Measurements from ENCODE around the gene CDC42BPB. TPM values are rescaled to one million over a fixed set of nuclear protein-coding genes. Genes with fewer than 3 reads are reported as not detected.

Gene CDC42BPB
- polyA plus RNA-seq, 1 donor (not counting 4 experiments of a cell fraction or from before 2014, with no cell fraction given), result 41.3 TPM

DNA sequence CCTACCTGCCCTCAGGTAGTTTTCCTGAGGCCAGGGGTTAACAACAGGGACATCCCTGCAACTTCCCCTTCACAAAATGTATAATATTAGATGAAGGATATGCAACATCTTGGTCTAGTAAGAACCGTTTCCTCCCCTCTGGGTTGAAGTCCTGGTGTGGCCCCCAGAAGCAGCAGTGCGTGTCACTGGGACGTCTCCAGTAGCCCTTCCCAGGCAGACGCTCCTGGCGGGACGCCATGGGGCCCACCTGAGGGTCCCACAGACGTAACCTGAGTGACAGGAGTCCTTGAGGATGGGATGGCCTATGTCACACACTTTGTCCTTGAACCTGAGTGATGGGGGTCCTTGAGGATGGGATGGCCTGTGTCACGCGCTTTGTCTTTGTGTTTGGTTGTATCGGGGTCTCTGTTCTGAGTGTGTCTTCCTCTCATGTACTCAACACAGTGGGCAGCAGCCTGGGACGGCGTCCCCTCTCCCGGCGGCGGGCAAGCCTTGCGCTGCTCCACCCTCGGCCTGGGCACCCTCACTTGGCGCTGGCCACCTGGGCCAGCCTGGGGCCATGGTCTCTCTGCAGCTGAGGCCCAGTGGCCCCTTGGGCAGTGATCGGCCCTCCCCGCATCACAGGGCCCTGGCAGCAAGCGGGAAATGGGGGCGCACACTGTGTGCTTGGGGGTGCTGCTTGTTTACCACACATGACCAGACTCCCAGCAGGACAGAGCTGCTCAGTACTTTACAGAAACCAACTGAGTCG is 149.2 kb downstream of the CDC42BPB start:
- FAIRE-seq (no peak), DNase-seq (ENCODE audit: low read depth, low spot score) (no peak)
- Histone ChIP-seq H3K4me1 (ENCODE audit: control insufficient read depth, extremely low read depth, insufficient read depth, low read length) (no peaks in the 10 kb centered on the region), H3K79me2 (ENCODE audit: control insufficient read depth, insufficient read depth, low read length) (no peaks in the 10 kb centered on the region), H3K9me3 (ENCODE audit: control insufficient read depth, low read depth, low read length) (no peaks in the 10 kb centered on the region), H3K27ac (ENCODE audit: control insufficient read depth, insufficient read depth, low read length) (no peak overlapping the region), H3K36me3 (ENCODE audit: control insufficient read depth in 2 of 2, extremely low read depth in 1 of 2, insufficient read depth in 2 of 2, low read length in 2 of 2) (peaks cover under 1 to 11% of the 10 kb centered on the region in 2 experiments), H4K20me1 (ENCODE audit: control insufficient read depth, extremely low read depth, insufficient read depth, low read length) (no peaks in the 10 kb centered on the region), H2AFZ (ENCODE audit: control insufficient read depth, low read length) (no peak overlapping the region), H3K4me3 (ENCODE audit: control insufficient read depth in 2 of 3, extremely low read depth in 1 of 3, insufficient read depth in 2 of 3, low read depth in 1 of 3, low read length in 3 of 3) (no peak overlapping the region), H3K4me2 (ENCODE audit: control insufficient read depth, extremely low read depth, insufficient read depth, low read depth, low read length) (no peak overlapping the region), H3K9me1 (ENCODE audit: control insufficient read depth, extremely low read depth, insufficient read depth, low read length) (no peaks in the 10 kb centered on the region), H3K9ac (ENCODE audit: control insufficient read depth, extremely low read depth, insufficient read depth, low read length) (no peak overlapping the region), H3K27me3 (ENCODE audit: control insufficient read depth, extremely low read depth, insufficient read depth, low read length) (no peaks in the 10 kb centered on the region)
- dilution Hi-C loops (cut with MboI; ENCODE audit: extremely low pct_ligation_motif_present, low sequenced_read_pairs), result no loop called here
- TF ChIP-seq EZH2 (IDR thresholded peaks at IDR 0.05; ENCODE audit: low read length), result no peak
- TF ChIP-seq, protein P1, sequence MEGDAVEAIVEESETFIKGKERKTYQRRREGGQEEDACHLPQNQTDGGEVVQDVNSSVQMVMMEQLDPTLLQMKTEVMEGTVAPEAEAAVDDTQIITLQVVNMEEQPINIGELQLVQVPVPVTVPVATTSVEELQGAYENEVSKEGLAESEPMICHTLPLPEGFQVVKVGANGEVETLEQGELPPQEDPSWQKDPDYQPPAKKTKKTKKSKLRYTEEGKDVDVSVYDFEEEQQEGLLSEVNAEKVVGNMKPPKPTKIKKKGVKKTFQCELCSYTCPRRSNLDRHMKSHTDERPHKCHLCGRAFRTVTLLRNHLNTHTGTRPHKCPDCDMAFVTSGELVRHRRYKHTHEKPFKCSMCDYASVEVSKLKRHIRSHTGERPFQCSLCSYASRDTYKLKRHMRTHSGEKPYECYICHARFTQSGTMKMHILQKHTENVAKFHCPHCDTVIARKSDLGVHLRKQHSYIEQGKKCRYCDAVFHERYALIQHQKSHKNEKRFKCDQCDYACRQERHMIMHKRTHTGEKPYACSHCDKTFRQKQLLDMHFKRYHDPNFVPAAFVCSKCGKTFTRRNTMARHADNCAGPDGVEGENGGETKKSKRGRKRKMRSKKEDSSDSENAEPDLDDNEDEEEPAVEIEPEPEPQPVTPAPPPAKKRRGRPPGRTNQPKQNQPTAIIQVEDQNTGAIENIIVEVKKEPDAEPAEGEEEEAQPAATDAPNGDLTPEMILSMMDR (optimal IDR thresholded peaks at IDR 0.05 in 1 of 3, IDR thresholded peaks at IDR 0.05 in 1 of 3, conservative IDR thresholded peaks at IDR 0.05 in 1 of 3; ENCODE audit: extremely low read depth in 1 of 3, insufficient read depth in 2 of 3, low read length in 3 of 3), result no peak

DNA sequence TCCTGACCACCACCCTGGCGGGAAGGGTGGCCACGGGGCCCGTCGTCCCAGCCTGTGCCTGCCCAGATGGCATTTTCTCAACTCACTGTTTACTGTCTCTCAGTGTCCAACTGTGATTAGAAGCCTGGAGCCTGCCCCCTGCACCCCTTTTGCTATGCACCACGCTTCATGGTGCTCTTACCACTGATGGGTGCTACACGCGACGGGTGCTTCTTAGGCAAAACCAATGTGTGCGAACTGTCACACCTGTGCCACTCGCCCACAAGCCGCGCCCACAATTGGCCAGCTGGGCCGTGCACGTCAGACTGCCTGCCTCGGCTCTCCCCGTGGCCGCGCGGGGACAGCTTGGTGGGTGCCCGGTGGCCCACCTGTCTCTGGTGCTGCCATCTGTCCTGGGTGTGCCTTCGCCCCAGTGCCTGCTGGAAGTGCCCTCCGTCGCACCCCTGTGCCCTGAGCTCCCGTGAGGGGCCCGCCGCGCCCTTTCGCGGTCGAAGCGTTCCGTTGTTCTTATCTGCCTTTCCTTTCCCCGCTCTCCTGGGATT is 150.0 kb downstream of the CDC42BPB start:
- Histone ChIP-seq H4K20me1 (ENCODE audit: control insufficient read depth, extremely low read depth, insufficient read depth, low read length) (no peaks in the 10 kb centered on the region), H3K9ac (ENCODE audit: control insufficient read depth, extremely low read depth, insufficient read depth, low read length) (no peak overlapping the region), H3K4me3 (ENCODE audit: control insufficient read depth in 2 of 3, extremely low read depth in 1 of 3, insufficient read depth in 2 of 3, low read depth in 1 of 3, low read length in 3 of 3) (no peak overlapping the region), H3K36me3 (ENCODE audit: control insufficient read depth in 2 of 2, extremely low read depth in 1 of 2, insufficient read depth in 2 of 2, low read length in 2 of 2) (peaks cover 4 to 12% of the 10 kb centered on the region in 2 experiments), H3K4me2 (ENCODE audit: control insufficient read depth, extremely low read depth, insufficient read depth, low read depth, low read length) (no peak overlapping the region), H2AFZ (ENCODE audit: control insufficient read depth, low read length) (no peak overlapping the region), H3K9me3 (ENCODE audit: control insufficient read depth, low read depth, low read length) (no peaks in the 10 kb centered on the region), H3K9me1 (ENCODE audit: control insufficient read depth, extremely low read depth, insufficient read depth, low read length) (no peaks in the 10 kb centered on the region), H3K27me3 (ENCODE audit: control insufficient read depth, extremely low read depth, insufficient read depth, low read length) (no peaks in the 10 kb centered on the region), H3K4me1 (ENCODE audit: control insufficient read depth, extremely low read depth, insufficient read depth, low read length) (no peaks in the 10 kb centered on the region), H3K79me2 (ENCODE audit: control insufficient read depth, insufficient read depth, low read length) (no peaks in the 10 kb centered on the region), H3K27ac (ENCODE audit: control insufficient read depth, insufficient read depth, low read length) (no peak overlapping the region)
- TF ChIP-seq, protein P1 (optimal IDR thresholded peaks at IDR 0.05 in 1 of 3, IDR thresholded peaks at IDR 0.05 in 1 of 3, conservative IDR thresholded peaks at IDR 0.05 in 1 of 3; ENCODE audit: extremely low read depth in 1 of 3, insufficient read depth in 2 of 3, low read length in 3 of 3), result no peak
- TF ChIP-seq EZH2 (IDR thresholded peaks at IDR 0.05; ENCODE audit: low read length), result no peak
- no peak for FAIRE-seq
- DNase-seq (ENCODE audit: low read depth, low spot score), result no peak
- dilution Hi-C loops (cut with MboI; ENCODE audit: extremely low pct_ligation_motif_present, low sequenced_read_pairs), result no loop called here
